ENCODE results near the gene CINP. TPM values are rescaled to one million over a fixed set of nuclear protein-coding genes. Genes with fewer than 3 reads are reported as not detected.
"Not testable (repeated sequence)": the region's sequence is repeated elsewhere in the genome, so short reads cannot be mapped to it uniquely, and the experiment has no call there.

Gene CINP
- total RNA-seq, 1 experiment from 2014 or later, result 36.6 TPM

- TF ChIP-seq, protein P1, sequence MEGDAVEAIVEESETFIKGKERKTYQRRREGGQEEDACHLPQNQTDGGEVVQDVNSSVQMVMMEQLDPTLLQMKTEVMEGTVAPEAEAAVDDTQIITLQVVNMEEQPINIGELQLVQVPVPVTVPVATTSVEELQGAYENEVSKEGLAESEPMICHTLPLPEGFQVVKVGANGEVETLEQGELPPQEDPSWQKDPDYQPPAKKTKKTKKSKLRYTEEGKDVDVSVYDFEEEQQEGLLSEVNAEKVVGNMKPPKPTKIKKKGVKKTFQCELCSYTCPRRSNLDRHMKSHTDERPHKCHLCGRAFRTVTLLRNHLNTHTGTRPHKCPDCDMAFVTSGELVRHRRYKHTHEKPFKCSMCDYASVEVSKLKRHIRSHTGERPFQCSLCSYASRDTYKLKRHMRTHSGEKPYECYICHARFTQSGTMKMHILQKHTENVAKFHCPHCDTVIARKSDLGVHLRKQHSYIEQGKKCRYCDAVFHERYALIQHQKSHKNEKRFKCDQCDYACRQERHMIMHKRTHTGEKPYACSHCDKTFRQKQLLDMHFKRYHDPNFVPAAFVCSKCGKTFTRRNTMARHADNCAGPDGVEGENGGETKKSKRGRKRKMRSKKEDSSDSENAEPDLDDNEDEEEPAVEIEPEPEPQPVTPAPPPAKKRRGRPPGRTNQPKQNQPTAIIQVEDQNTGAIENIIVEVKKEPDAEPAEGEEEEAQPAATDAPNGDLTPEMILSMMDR (IDR thresholded peaks at IDR 0.05; ENCODE audit: unreplicated experiment), result no peak
- H3K4me1 Mint-ChIP-seq (ENCODE audit: insufficient read depth, unreplicated experiment), result no peaks in the 10 kb centered on the region
- H3K4me3 Mint-ChIP-seq (ENCODE audit: unreplicated experiment), result no peak overlapping the region
- no peaks in the 10 kb centered on the region for H3K27me3 Mint-ChIP-seq (ENCODE audit: insufficient read depth, unreplicated experiment)
- no peak overlapping the region for H3K27ac Mint-ChIP-seq (ENCODE audit: low read depth, unreplicated experiment)
- peaks cover 41% of the 10 kb centered on the region for H3K36me3 Mint-ChIP-seq (ENCODE audit: insufficient read depth, unreplicated experiment)
- no peak for DNase-seq (ENCODE audit: unreplicated experiment)
- no TSS peak for BruUV-seq (replicated peaks)
- ChIA-PET CTCF (interaction anchor here (0.7 to 1.6 kb wide), 2 partner anchors 11 to 18 kb away, joined by 3 to 5 read pairs; no protein-coding TSS in a partner anchor), POLR2A (interaction anchor here (1.1 to 1.4 kb wide), 2 partner anchors 12 to 13 kb away, joined by 4 to 5 read pairs; no protein-coding TSS in a partner anchor)
- intact Hi-C loops (cut with micrococcal nuclease), result no loop called here
- H3K9me3 Mint-ChIP-seq (ENCODE audit: unreplicated experiment), result no peaks in the 10 kb centered on the region
Observed at GRCh38 chr14:102333795-102334705, 28.6 kb downstream of the CINP start.

- no peak for DNase-seq (ENCODE audit: unreplicated experiment)
- no peaks in the 10 kb centered on the region for H3K27me3 Mint-ChIP-seq (ENCODE audit: insufficient read depth, unreplicated experiment)
Observed at GRCh38 chr14:102333390-102333789, 29.3 kb downstream of the CINP start.

DNA sequence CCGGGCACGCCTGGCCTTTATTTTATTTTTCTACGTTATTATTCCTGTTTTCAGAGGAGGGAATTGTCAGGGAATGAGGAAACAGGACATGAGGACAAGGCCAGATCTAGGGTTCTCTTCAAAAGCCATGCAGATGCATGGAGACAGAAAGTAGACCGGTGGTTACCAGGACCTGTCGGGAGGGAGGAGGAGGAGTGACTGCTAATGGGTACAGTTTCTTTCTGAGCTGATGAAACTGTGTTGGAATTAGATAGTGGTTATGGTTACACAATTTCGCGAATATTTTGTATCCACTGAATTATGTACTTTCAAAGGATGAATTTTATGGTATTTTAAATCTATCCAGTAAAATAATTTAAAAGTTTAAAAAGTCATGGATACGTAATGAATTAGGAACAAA lies 31.9 kb downstream of the CINP start:
- no peaks in the 10 kb centered on the region for H3K27me3 Mint-ChIP-seq (ENCODE audit: insufficient read depth, unreplicated experiment)
- no peaks in the 10 kb centered on the region for H3K4me1 Mint-ChIP-seq (ENCODE audit: insufficient read depth, unreplicated experiment)
- no peak overlapping the region for H3K27ac Mint-ChIP-seq (ENCODE audit: low read depth, unreplicated experiment)
- no peaks in the 10 kb centered on the region for H3K9me3 Mint-ChIP-seq (ENCODE audit: unreplicated experiment)
- BruUV-seq (replicated peaks), result no TSS peak
- DNase-seq (ENCODE audit: unreplicated experiment), result no peak
- ChIA-PET CTCF (no interaction called here), POLR2A (no interaction called here)
- H3K4me3 Mint-ChIP-seq (ENCODE audit: unreplicated experiment), result no peak overlapping the region
- H3K36me3 Mint-ChIP-seq (ENCODE audit: insufficient read depth, unreplicated experiment), result peaks cover 27% of the 10 kb centered on the region
- intact Hi-C loops (cut with micrococcal nuclease), result no loop called here
- TF ChIP-seq, protein P1 (IDR thresholded peaks at IDR 0.05; ENCODE audit: unreplicated experiment), result no peak

More at GRCh38 chr14:102333390-102333789, 29.3 kb downstream of the CINP start:
- TF ChIP-seq, protein P1 (IDR thresholded peaks at IDR 0.05; ENCODE audit: unreplicated experiment), result no peak
- Mint-ChIP-seq H3K4me1 (ENCODE audit: insufficient read depth, unreplicated experiment) (no peaks in the 10 kb centered on the region), H3K4me3 (ENCODE audit: unreplicated experiment) (no peak overlapping the region), H3K36me3 (ENCODE audit: insufficient read depth, unreplicated experiment) (peaks cover 39% of the 10 kb centered on the region), H3K9me3 (ENCODE audit: unreplicated experiment) (no peaks in the 10 kb centered on the region), H3K27ac (ENCODE audit: low read depth, unreplicated experiment) (no peak overlapping the region)
- no TSS peak for BruUV-seq (replicated peaks)
- intact Hi-C loops (cut with micrococcal nuclease), result no loop called here
- POLR2A ChIA-PET, result interaction anchor here (0.6 to 1.4 kb wide), 2 partner anchors 11 to 170 kb away, joined by 3 to 4 read pairs; no protein-coding TSS in a partner anchor
- CTCF ChIA-PET, result interaction anchor here (0.6 to 0.9 kb wide), 3 partner anchors 15 to 94 kb away, joined by 3 to 5 read pairs (median 4); no protein-coding TSS in a partner anchor

GRCh38 chr14:102329381-102329780 lies 33.3 kb downstream of the CINP start:
- H3K36me3 Mint-ChIP-seq (ENCODE audit: insufficient read depth, unreplicated experiment), result peaks cover 28% of the 10 kb centered on the region
- H3K9me3 Mint-ChIP-seq (ENCODE audit: unreplicated experiment); DNase-seq (ENCODE audit: unreplicated experiment); H3K4me1 Mint-ChIP-seq (ENCODE audit: insufficient read depth, unreplicated experiment); H3K4me3 Mint-ChIP-seq (ENCODE audit: unreplicated experiment); BruUV-seq (replicated peaks); H3K27ac Mint-ChIP-seq (ENCODE audit: low read depth, unreplicated experiment); intact Hi-C loops (cut with micrococcal nuclease); CTCF ChIA-PET; H3K27me3 Mint-ChIP-seq (ENCODE audit: insufficient read depth, unreplicated experiment): not testable (repeated sequence)
- POLR2A ChIA-PET, result interaction anchor here (1.8 kb wide), 1 partner anchor 10 kb away, joined by 4 read pairs; the partner anchor contains the start of gene ZNF839
